Measurements from ENCODE around the gene CBX2.
A peak's percentile ranks its signal among the peaks of the same experiment; 100 is the strongest.

CBX2 gene

DNA sequence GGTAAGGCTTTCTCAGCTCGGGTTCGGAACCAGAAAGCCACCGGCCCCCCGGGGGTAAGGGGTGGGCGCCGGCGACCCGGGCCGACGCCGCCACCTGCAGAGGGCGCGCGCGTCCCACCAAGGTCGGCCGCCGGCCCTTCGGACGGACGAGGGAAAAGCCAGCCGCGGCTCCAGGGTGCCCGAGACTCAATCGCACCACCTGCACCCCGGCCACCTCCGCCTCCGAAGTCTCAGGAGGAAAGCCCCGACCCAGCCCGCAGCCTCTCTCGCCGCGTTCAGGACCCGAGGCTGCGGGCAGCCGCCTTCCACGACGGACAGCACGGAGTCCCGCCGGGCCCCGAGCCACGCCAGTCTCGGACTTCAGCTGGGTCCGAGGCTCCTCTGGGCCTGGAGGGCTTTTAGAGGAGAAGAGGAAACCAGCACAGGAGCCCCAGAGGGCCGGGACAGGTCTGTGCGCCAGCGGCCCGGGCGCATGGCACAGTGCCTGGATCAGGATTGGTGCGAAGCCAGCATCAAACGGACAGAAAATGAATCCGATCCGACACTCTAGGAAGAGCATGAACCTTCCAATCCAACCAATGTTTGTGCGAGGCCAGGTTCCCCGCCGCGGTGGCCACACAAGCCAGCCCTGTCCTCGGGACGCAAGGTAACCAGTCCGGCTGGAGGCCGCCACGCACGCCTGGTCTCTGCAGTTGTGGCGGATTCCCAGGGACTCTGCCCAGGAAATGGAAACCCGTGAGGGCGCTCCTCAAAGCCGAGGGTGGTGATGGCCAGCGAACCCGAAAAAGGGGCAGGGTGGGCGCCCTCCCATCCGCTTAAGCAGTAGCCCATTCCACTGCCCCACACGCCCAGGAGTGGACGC lies 12.2 kb downstream of the CBX2 start:
- TF ChIP-seq, protein P1, sequence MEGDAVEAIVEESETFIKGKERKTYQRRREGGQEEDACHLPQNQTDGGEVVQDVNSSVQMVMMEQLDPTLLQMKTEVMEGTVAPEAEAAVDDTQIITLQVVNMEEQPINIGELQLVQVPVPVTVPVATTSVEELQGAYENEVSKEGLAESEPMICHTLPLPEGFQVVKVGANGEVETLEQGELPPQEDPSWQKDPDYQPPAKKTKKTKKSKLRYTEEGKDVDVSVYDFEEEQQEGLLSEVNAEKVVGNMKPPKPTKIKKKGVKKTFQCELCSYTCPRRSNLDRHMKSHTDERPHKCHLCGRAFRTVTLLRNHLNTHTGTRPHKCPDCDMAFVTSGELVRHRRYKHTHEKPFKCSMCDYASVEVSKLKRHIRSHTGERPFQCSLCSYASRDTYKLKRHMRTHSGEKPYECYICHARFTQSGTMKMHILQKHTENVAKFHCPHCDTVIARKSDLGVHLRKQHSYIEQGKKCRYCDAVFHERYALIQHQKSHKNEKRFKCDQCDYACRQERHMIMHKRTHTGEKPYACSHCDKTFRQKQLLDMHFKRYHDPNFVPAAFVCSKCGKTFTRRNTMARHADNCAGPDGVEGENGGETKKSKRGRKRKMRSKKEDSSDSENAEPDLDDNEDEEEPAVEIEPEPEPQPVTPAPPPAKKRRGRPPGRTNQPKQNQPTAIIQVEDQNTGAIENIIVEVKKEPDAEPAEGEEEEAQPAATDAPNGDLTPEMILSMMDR (IDR thresholded peaks at IDR 0.05; ENCODE audit: low read length, missing control alignments): peak; percentile 5
- no peak overlapping the region for H3K4me3 ChIP-seq (replicated peaks; ENCODE audit: low read depth, low read length)
- DNase-seq (ENCODE audit: low read depth): no peak

DNA sequence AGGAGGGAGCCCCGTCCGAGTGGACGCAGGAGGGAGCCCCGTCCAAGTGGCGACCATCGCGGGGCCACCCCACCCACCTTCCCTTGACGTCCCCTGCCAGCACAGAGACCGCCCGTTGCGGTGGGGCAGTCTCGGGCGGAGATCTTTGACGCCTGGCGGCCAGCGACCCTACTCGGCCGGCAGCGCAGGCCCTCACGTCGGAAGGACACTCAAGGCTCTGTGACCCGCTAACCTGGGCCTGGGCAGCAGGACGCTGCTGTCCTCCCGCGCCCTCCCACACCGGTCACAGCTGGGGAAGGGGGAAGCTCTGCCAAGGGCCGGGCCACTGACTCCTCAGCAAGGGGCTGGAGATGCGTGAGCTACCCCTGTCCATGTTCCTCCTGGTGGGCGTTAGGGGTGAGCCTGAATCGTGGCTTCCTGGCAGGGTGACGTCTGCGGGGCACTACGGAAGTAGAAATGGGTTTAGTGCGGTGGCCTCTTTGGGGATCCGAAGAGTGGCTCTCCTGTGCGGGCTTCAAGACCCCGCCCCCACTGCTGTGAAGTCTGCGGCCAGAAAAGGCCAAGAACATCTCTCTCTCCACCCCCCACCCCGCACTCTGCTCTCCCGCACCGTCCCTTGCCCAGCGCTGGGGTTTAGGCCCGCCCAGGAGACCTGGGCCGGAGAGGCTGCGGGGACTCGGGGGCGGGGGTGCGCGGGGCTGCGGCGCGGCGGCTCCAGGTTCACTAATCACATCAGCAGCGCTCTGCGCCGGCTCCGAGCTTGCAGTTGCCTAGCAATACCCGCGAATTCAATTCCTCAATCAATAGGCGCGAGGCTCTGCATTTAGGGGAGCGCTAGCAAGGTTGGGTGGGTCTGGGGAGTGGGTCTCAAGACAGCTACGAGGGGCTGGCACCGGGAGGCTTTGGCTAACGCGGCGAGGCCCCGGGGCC lies 13.1 kb downstream of the CBX2 start:
- no peak overlapping the region for H3K4me3 ChIP-seq (replicated peaks; ENCODE audit: low read depth, low read length)
- TF ChIP-seq, protein P1 (IDR thresholded peaks at IDR 0.05; ENCODE audit: low read length, missing control alignments): no peak
- no peak for DNase-seq (ENCODE audit: low read depth)

DNA sequence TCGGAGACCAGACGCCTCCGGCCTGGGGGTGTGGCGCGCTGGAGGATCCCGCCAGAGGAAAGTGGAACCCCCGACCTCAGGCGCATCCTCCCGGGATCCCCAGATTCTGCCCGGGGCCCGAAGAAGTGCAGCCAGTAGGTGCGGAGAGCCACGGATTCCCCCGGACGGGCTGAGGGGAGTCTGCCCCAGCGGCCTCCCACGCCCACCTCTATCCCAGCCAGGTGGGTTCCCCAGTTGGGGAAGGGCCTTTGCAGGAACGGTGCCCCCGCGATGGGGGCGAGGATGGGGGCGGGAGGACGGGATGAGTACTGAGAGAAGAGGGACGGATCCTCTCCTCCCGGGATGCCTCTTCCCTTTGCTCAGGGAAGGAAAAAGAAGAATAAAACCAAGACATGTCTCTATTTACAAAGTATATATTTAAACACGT lies 13.8 kb downstream of the CBX2 start:
- H3K4me3 ChIP-seq (replicated peaks; ENCODE audit: low read depth, low read length): no peak overlapping the region
- DNase-seq (ENCODE audit: low read depth): no peak
- TF ChIP-seq, protein P1 (IDR thresholded peaks at IDR 0.05; ENCODE audit: low read length, missing control alignments): no peak

DNA sequence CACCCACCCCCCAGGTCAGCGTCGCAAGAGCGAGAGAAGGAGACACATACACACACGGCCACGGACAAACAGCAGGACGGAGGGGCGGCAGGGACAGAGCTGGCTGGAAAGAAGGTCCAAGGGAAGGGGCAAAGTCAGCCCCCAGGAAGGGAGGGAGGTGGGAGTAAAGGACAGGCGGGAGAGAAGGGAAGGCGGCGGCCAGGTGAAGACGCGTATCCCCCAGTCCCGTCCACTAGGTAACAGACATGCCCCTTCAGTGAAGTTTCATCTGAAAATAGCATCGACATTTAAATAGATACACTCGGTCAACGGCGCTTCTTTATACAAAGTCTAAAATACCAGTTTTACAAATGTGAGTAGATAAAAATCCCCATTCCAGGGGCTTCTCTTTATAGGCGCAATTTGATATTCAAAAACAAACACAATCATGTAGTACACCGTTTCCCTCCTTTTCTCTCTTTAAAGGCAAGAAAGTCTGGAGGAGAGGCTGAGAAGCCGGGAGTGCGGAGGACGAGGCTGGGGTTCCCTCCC lies 14.5 kb downstream of the CBX2 start:
- H3K4me3 ChIP-seq (replicated peaks; ENCODE audit: low read depth, low read length): no peak overlapping the region
- TF ChIP-seq, protein P1 (IDR thresholded peaks at IDR 0.05; ENCODE audit: low read length, missing control alignments): no peak
- no peak for DNase-seq (ENCODE audit: low read depth)

DNA sequence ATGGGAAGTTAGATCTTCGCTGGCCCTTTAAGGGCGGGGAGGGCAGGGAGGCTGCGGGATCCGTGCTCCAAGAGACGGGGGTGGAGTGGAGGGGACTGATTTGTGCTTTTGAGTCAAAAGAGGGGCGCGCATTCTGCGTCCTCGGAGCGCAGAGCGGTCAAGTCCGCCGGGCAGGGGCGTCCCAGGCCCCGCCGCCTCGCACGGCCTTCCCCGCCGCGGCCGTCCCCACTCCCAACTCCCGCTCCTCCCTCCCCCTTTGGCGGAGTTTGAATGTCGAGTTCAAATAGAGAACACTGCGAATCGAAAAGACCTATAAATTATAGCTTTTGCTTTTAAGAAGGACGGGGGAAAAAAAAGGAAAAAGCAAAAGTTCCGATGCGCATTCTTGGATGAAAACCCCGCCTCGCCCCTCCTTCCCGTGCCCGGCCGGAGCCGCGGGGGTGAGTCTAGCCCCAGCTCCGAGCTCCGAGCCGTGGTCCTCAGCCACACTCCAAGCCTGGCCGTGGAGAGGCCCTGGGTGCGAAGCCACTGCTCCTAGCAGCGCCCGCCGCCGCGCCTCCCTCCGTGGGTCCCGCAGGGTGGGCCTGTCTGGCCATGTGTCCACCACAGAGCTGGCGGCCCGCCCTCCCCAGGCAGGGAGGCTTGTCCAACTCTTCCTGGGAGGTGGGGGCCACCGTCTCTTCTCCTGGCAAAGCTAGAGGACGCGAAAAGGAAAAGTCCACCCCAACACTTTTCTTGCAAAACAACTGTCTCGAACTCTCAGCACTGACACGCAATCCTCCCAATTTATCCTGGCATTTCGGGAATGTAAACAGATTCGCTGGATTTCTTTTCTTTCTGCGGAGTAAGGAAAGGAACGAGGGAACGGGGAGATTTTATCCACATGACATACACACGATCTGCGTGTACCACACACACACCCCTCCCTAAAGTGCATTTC lies 15.3 kb downstream of the CBX2 start:
- DNase-seq (ENCODE audit: low read depth): peak; percentile 76
- peak overlapping the region; percentile 44 for H3K4me3 ChIP-seq (replicated peaks; ENCODE audit: low read depth, low read length)
- TF ChIP-seq, protein P1 (IDR thresholded peaks at IDR 0.05; ENCODE audit: low read length, missing control alignments): no peak

DNA sequence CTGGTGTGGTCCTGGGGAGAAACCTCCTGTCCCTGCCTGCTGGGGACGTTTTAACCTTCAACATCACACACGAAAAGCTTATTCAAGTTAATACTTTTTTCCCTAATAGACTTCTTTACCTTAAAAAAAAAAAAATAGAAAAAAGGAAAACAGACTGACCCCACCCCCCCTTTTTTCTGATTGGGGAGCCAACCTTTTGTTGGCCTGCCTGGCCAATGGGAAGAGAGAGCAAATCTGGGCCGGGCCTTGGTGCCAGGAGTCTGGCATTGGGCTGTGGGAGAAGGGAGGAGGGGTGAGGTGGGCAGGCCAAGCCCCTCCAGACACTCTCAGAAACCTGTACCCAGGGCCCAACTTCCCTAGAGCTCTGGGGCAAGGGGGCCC lies 16.0 kb downstream of the CBX2 start:
- peak; percentile 40 for DNase-seq (ENCODE audit: low read depth)
- TF ChIP-seq, protein P1 (IDR thresholded peaks at IDR 0.05; ENCODE audit: low read length, missing control alignments): no peak
- H3K4me3 ChIP-seq (replicated peaks; ENCODE audit: low read depth, low read length): peak overlapping the region; percentile 44

All from fibroblast of pulmonary artery (primary cell).